Gastroesophageal sphincter (tissue), 4 donors: ENCODE data around the gene ARRB1. TPM values are rescaled to one million over a fixed set of nuclear protein-coding genes. Genes with fewer than 3 reads are reported as not detected.

ENCODE experiments used
- ATAC-seq: fragments of 150-250 bp; one replicate; pipeline ENCODE4 v1.9.1; 2016; ENCODE audit warnings: mild to moderate bottlenecking, moderate library complexity
- H3K27ac ChIP-seq, 4 donors: fragments of 200-600 bp; sonication (generic) in 3 of 4; 1 replicate in 3 of 4; 2 replicates in 1 of 4; pipeline ENCODE4 v1.5.1; 2016 to 2019
- H3K27me3 ChIP-seq: fragments of 200-600 bp; sonication (generic); one replicate; pipeline ENCODE4 v1.5.1; 2019
- H3K36me3 ChIP-seq, 2 donors: fragments of 200-600 bp; sonication (generic); one replicate each; pipeline ENCODE4 v1.5.1; 2019; ENCODE audit warnings: control low read depth in 1 of 2
- H3K4me1 ChIP-seq, 3 donors: fragments of 200-600 bp; sonication (generic); 1 replicate in 2 of 3; 2 replicates in 1 of 3; pipeline ENCODE4 v1.5.1; 2016 to 2019; ENCODE audit warnings: control low read depth in 2 of 3
- H3K4me3 ChIP-seq, 2 donors: fragments of 200-600 bp; sonication (generic); one replicate each; pipeline ENCODE4 v1.5.1; 2019; ENCODE audit warnings: mild to moderate bottlenecking in 1 of 2, moderate library complexity in 1 of 2
- H3K9me3 ChIP-seq, 3 donors: fragments of 200-600 bp; sonication (generic); one replicate each; pipeline ENCODE4 v1.5.1; 2017 to 2019; ENCODE audit warnings: control low read depth in 2 of 3
- CTCF ChIP-seq, 4 experiments: fragments of 200-600 bp in 2 of 4; fragments of 450-650 bp in 2 of 4; sonication (generic) in 1 of 4; IDR thresholded peaks; one replicate each; pipeline ENCODE4 v1.5.1; 2017 to 2019; ENCODE audit warnings: antibody characterized with exemption in 4 of 4, mild to moderate bottlenecking in 2 of 4, moderate library complexity in 2 of 4
- EP300 ChIP-seq: sonication (generic); formaldehyde crosslinking; IDR thresholded peaks from one replicate; pipeline ENCODE4 v1.6.1; 2017; ENCODE audit warnings: antibody characterized with exemption, mild to moderate bottlenecking
- POLR2A ChIP-seq, 2 donors: fragments of 450-650 bp; IDR thresholded peaks; one replicate each; pipeline ENCODE4 v1.6.1; 2017; ENCODE audit warnings: antibody characterized with exemption in 2 of 2, mild to moderate bottlenecking in 2 of 2, moderate library complexity in 1 of 2
- POLR2AphosphoS5 ChIP-seq: sonication (generic); formaldehyde crosslinking; IDR thresholded peaks from one replicate; pipeline ENCODE4 v1.6.1; 2017; ENCODE audit warnings: antibody characterized with exemption
- WGBS, 2 donors: methylation state at CpG; one replicate each; pipeline ENCODE4 v1.1.5; 2018; ENCODE audit warnings: low coverage in 1 of 2; 5-methylcytosine and 5-hydroxymethylcytosine counted together
- total RNA-seq, 4 donors: library from RNA; depleted of rRNA; stranded (reverse); fragments of >200 nt; gene quantifications; one replicate each; pipeline ENCODE4 v1.1.0, GENCODE V29; 2016

Gene ARRB1
- total RNA-seq, 4 donors from 2014 or later = 72.3 to 120 (median 93.0) TPM

- Histone ChIP-seq H3K9me3 (no peaks in the 10 kb centered on the region), H3K27ac (no peak overlapping the region), H3K27me3 (no peaks in the 10 kb centered on the region), H3K4me3 (no peak overlapping the region), H3K4me1 (peaks cover 0 to 74% (median 7%) of the 10 kb centered on the region in 3 donors), H3K36me3 (peaks cover 0 to 50% of the 10 kb centered on the region in 2 donors)
- no peak for ATAC-seq
- 88% methylated on average over 3 of the region's 6 CpGs; no CpG with 5 or more reads in 1 of the 2 donors for WGBS, 2 donors
- TF ChIP-seq POLR2A (IDR thresholded peaks at IDR 0.05) (no peak), EP300 (no peak), CTCF (IDR thresholded peaks at IDR 0.05) (no peak)
These were observed 62.0 kb downstream of the ARRB1 start for GRCh38 chr11:75289511-75289760.

- no peaks in the 10 kb centered on the region for H3K27me3 ChIP-seq
- no peak overlapping the region for H3K4me3 ChIP-seq
- peaks cover 0 to 57% (median 7%) of the 10 kb centered on the region in 3 donors for H3K4me1 ChIP-seq
- ATAC-seq = no peak
- no peak for TF ChIP-seq POLR2AphosphoS5
- TF ChIP-seq POLR2A (IDR thresholded peaks at IDR 0.05) = no peak
- no peak for TF ChIP-seq CTCF (IDR thresholded peaks at IDR 0.05)
- TF ChIP-seq EP300 = no peak
- no peaks in the 10 kb centered on the region for H3K9me3 ChIP-seq
- H3K27ac ChIP-seq = no peak overlapping the region
- H3K36me3 ChIP-seq = peaks cover 0 to 68% of the 10 kb centered on the region in 2 donors
- 92 to 100% methylated on average over 4 to 16 of the region's 17 CpGs for WGBS, 2 donors
These were observed 63.9 kb downstream of the ARRB1 start for GRCh38 chr11:75287579-75287978.

- Histone ChIP-seq H3K4me1 (peaks cover 0 to 51% (median 7%) of the 10 kb centered on the region in 3 donors), H3K4me3 (no peak overlapping the region), H3K9me3 (no peaks in the 10 kb centered on the region), H3K27me3 (no peaks in the 10 kb centered on the region), H3K27ac (no peak overlapping the region), H3K36me3 (peaks cover 0 to 75% of the 10 kb centered on the region in 2 donors)
- WGBS, 2 donors = 72% methylated on average over 8 of the region's 14 CpGs; no CpG with 5 or more reads in 1 of the 2 donors
- no peak for TF ChIP-seq POLR2A (IDR thresholded peaks at IDR 0.05)
- no peak for TF ChIP-seq CTCF (IDR thresholded peaks at IDR 0.05)
- no peak for TF ChIP-seq EP300
- no peak for TF ChIP-seq POLR2AphosphoS5
- no peak for ATAC-seq
These were observed 64.5 kb downstream of the ARRB1 start for GRCh38 chr11:75286826-75287465.

GRCh38 chr11:75285776-75286360, 65.6 kb downstream of the ARRB1 start:
- no peak overlapping the region for H3K27ac ChIP-seq
- no peaks in the 10 kb centered on the region for H3K9me3 ChIP-seq
- H3K36me3 ChIP-seq = peaks cover 0 to 85% of the 10 kb centered on the region in 2 donors
- peaks cover 0 to 50% (median 7%) of the 10 kb centered on the region in 3 donors for H3K4me1 ChIP-seq
- no peak for TF ChIP-seq POLR2A (IDR thresholded peaks at IDR 0.05)
- TF ChIP-seq CTCF (IDR thresholded peaks at IDR 0.05) = no peak
- TF ChIP-seq POLR2AphosphoS5 = no peak
- TF ChIP-seq EP300 = no peak
- 75 to 100% methylated on average over 2 of the region's 5 CpGs for WGBS, 2 donors
- no peaks in the 10 kb centered on the region for H3K27me3 ChIP-seq
- no peak overlapping the region for H3K4me3 ChIP-seq
- ATAC-seq = no peak

GRCh38 chr11:75283391-75283931, 68.0 kb downstream of the ARRB1 start:
- Histone ChIP-seq H3K27ac (no peak overlapping the region), H3K9me3 (no peaks in the 10 kb centered on the region), H3K4me1 (peaks cover 0 to 41% (median 6%) of the 10 kb centered on the region in 3 donors), H3K36me3 (peaks cover 0 to 91% of the 10 kb centered on the region in 2 donors), H3K27me3 (no peaks in the 10 kb centered on the region), H3K4me3 (no peak overlapping the region)
- TF ChIP-seq CTCF (IDR thresholded peaks at IDR 0.05) (no peak), POLR2A (IDR thresholded peaks at IDR 0.05) (no peak), EP300 (no peak), POLR2AphosphoS5 (no peak)
- WGBS, 2 donors = 80% methylated on average over 1 of the region's 16 CpGs; no CpG with 5 or more reads in 1 of the 2 donors
- no peak for ATAC-seq
